PC-9 (cell line): ENCODE measurements around the gene MTA1. TPM values are rescaled to one million over a fixed set of nuclear protein-coding genes. Genes with fewer than 3 reads are reported as not detected.

Experiments
- BruUV-seq: library from RNA; stranded (reverse); fragments of 400-500 nt; replicated peaks from 2 replicates; lab custom pipeline; 2021; lab: Mats Ljungman, UMichigan
- CTCF ChIA-PET: fragments of 300-600 bp; sonication (Branson Sonifier 250); formaldehyde crosslinking; loops from one replicate; lab custom pipeline; 2022; ENCODE audit warnings: antibody characterized with exemption; lab: Charles Lee
- POLR2A ChIA-PET: fragments of 300-600 bp; sonication (Branson Sonifier 250); formaldehyde crosslinking; loops from one replicate; lab custom pipeline; 2022; ENCODE audit warnings: antibody characterized with exemption; ENCODE audit not compliant: unreplicated experiment; lab: Charles Lee
- DNase-seq, 2 experiments: peaks; one replicate each; pipeline versions ENCODE4 v3.0.0 to v3.0.0-alpha.2; 2015 to 2022; ENCODE audit warnings: mixed read lengths in 1 of 2
- H2AFZ ChIP-seq: fragments of 200-600 bp; sonication (generic); 2 replicates; pipeline ENCODE4 v1.8.1; 2017; ENCODE audit warnings: antibody characterized with exemption
- H3F3A ChIP-seq: fragments of 200-600 bp; sonication (generic); 2 replicates; pipeline ENCODE4 v1.8.1; 2017; ENCODE audit warnings: antibody characterized with exemption, mild to moderate bottlenecking, low read depth; ENCODE audit not compliant: insufficient read depth
- H3K27ac ChIP-seq: fragments of 200-600 bp; sonication (generic); 2 replicates; pipeline ENCODE4 v1.6.1; 2016; ENCODE audit warnings: mixed run types
- H3K27me3 ChIP-seq: fragments of 200-600 bp; sonication (generic); 2 replicates; pipeline ENCODE4 v1.6.1; 2016; ENCODE audit warnings: low read depth, mixed run types; ENCODE audit not compliant: insufficient read depth
- H3K36me3 ChIP-seq: fragments of 200-600 bp; sonication (generic); 2 replicates; pipeline ENCODE4 v1.6.1; 2016; ENCODE audit warnings: low read depth, mixed run types
- H3K4me1 ChIP-seq: fragments of 200-600 bp; sonication (generic); replicated peaks from 2 replicates; pipeline ENCODE4 v1.6.1; 2016; ENCODE audit warnings: mixed run types; ENCODE audit not compliant: insufficient read depth
- H3K4me2 ChIP-seq: fragments of 200-600 bp; sonication (generic); 2 replicates; pipeline ENCODE4 v1.6.1; 2017; ENCODE audit warnings: mixed run types
- H3K4me3 ChIP-seq: fragments of 200-600 bp; sonication (generic); 2 replicates; pipeline ENCODE4 v1.6.1; 2016; ENCODE audit warnings: mixed run types
- H3K79me2 ChIP-seq: fragments of 200-600 bp; sonication (generic); 2 replicates; pipeline ENCODE4 v1.6.1; 2017; ENCODE audit warnings: low read depth, mixed run types
- H3K9me2 ChIP-seq: fragments of 200-600 bp; sonication (generic); 2 replicates; pipeline ENCODE4 v1.8.1; 2017; ENCODE audit warnings: mild to moderate bottlenecking; ENCODE audit not compliant: insufficient read depth
- H3K9me3 ChIP-seq: fragments of 200-600 bp; sonication (generic); 2 replicates; pipeline ENCODE4 v1.8.1; 2016; ENCODE audit warnings: low read depth; ENCODE audit not compliant: insufficient read depth
- H4K20me1 ChIP-seq: fragments of 200-600 bp; sonication (generic); 2 replicates; pipeline ENCODE4 v1.8.1; 2017; ENCODE audit not compliant: insufficient read depth
- EZH2 ChIP-seq: fragments of 200-600 bp; sonication (generic); IDR thresholded peaks from 2 replicates; pipeline ENCODE4 v1.8.0; 2017; ENCODE audit warnings: antibody characterized with exemption, low read depth
- intact Hi-C: fragments of 100-400 bp; cut with micrococcal nuclease; formaldehyde crosslinking; loops from one replicate; pipeline ENCODE4 v1.10.0; 2022; ENCODE audit not compliant: unreplicated experiment
- total RNA-seq: library from RNA; stranded (reverse); gene quantifications from 2 replicates; pipeline ENCODE4 v1.2.3, GENCODE V29; 2021
- TF ChIP-seq, protein P1 (sequence below): fragments of 200-600 bp; sonication (generic); conservative IDR thresholded peaks from 2 replicates; pipeline ENCODE4 v1.6.1; 2017; ENCODE audit warnings: mixed run types, antibody characterized with exemption, mild to moderate bottlenecking, moderate library complexity

Gene MTA1
- total RNA-seq, 1 experiment from 2014 or later: 124 TPM

DNA sequence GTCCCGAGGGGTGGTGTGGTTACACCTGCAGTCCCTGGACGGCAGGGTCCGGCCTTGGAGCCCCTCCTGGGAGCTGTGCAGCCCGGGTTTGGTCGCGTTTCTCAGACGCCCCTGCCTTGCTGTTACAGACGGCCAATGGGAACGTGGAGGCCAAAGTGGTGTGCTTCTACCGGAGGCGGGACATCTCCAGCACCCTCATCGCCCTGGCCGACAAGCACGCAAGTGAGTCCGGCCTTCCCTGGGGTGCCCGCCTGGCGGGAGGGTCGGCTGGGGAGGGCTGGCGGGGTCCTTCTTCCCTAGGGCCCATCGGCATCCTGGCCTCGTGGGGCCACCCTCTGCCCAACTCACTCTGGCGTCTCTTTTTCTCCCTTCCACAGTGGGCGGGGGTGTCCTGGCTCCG lies 25.7 kb downstream of the MTA1 start:
- no peaks in the 10 kb centered on the region for H3K79me2 ChIP-seq
- H3K4me2 ChIP-seq: no peak overlapping the region
- no peak overlapping the region for H2AFZ ChIP-seq
- H3K9me3 ChIP-seq: no peaks in the 10 kb centered on the region
- no peaks in the 10 kb centered on the region for H3K9me2 ChIP-seq
- no peaks in the 10 kb centered on the region for H3K27me3 ChIP-seq
- intact Hi-C loops: no loop called here
- CTCF ChIA-PET: no interaction called here
- H3K4me1 ChIP-seq: no peaks in the 10 kb centered on the region
- no TSS peak for BruUV-seq
- no peak for DNase-seq
- TF ChIP-seq EZH2: no peak
- TF ChIP-seq, protein P1, sequence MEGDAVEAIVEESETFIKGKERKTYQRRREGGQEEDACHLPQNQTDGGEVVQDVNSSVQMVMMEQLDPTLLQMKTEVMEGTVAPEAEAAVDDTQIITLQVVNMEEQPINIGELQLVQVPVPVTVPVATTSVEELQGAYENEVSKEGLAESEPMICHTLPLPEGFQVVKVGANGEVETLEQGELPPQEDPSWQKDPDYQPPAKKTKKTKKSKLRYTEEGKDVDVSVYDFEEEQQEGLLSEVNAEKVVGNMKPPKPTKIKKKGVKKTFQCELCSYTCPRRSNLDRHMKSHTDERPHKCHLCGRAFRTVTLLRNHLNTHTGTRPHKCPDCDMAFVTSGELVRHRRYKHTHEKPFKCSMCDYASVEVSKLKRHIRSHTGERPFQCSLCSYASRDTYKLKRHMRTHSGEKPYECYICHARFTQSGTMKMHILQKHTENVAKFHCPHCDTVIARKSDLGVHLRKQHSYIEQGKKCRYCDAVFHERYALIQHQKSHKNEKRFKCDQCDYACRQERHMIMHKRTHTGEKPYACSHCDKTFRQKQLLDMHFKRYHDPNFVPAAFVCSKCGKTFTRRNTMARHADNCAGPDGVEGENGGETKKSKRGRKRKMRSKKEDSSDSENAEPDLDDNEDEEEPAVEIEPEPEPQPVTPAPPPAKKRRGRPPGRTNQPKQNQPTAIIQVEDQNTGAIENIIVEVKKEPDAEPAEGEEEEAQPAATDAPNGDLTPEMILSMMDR: no peak
- POLR2A ChIA-PET: no interaction called here
- H3F3A ChIP-seq: no peaks in the 10 kb centered on the region
- H3K36me3 ChIP-seq: no peaks in the 10 kb centered on the region
- H3K4me3 ChIP-seq: no peak overlapping the region
- H3K27ac ChIP-seq: no peak overlapping the region
- peaks cover 23% of the 10 kb centered on the region for H4K20me1 ChIP-seq

DNA sequence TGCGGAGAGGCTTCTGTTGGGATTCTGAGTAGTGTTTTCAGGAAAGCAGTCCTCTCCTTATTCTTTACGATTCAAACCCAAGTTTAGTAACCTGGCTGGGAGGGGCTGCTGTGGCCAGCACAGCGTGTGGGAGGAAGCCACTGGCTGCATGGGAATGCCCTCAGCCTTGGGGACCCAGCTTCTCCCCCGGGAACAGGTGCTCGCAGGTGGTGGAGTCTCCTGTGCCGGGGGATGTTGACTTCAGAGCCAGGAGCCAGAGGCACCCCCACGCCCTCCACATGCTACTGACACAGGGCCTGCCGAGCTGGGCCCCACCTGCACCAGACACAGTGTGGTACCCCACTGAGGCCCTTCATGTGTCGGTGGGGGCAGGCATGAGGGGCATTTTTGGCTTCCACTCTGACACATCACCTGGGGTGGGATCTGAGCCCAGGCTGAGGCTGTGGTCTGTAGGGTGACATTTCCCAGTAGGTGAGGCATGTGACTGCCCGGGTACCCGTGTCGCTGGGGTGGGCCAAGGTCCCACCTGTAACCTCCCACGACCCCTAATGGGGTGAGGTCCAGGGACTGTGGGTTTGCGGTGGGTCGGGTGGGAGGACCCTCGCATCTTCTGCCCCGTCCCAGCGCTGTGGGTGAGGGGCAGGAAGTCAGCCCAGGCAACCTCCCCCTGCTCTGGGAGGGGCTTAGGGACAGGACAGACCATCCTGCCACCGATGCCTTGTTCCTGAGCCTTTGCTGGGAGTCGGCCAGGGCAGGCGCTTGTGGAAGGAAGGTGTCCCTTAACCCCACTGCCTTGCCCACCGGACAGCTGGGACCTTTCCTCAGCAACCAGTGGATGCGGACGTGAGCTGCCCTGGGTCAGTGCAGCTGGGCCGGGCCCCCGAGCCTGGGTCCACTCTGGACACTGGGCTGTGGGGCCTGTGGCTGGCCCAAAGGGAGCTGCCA lies 26.5 kb downstream of the MTA1 start:
- ChIA-PET POLR2A (no interaction called here), CTCF (no interaction called here)

DNA sequence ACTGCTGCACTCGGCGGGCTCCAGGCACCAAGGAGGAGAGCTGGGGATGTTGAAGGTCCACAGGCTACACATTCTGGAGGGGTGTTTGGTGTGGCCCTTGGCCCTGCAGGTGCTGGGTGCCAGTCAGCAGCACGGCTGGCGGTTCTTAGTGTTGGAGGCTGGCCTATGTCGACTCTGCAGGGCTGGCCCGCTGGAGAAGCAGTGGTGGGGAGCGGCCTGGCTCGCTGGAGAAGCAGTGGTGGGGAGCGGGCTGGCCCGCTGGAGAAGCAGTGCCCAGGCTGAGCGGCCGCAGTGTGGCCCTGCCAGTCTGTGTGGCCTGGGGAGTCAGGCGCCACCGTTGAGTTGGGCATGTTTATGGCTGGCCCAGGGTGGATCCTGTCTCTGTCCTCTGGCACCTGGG lies 27.3 kb downstream of the MTA1 start:
- ChIA-PET CTCF (no interaction called here), POLR2A (no interaction called here)
- Histone ChIP-seq H3F3A (no peaks in the 10 kb centered on the region), H3K79me2 (no peaks in the 10 kb centered on the region), H3K4me3 (no peak overlapping the region), H3K9me3 (no peaks in the 10 kb centered on the region), H3K36me3 (no peaks in the 10 kb centered on the region), H3K27ac (no peak overlapping the region), H3K4me2 (no peak overlapping the region), H2AFZ (no peak overlapping the region), H3K9me2 (no peaks in the 10 kb centered on the region), H4K20me1 (peaks cover 23% of the 10 kb centered on the region), H3K27me3 (no peaks in the 10 kb centered on the region), H3K4me1 (no peaks in the 10 kb centered on the region)
- BruUV-seq: no TSS peak
- DNase-seq: no peak
- no peak for TF ChIP-seq EZH2
- TF ChIP-seq, protein P1: no peak
- intact Hi-C loops: no loop called here

More for the DNA sequence above, 26.5 kb downstream of the MTA1 start:
- H3K9me3 ChIP-seq: no peaks in the 10 kb centered on the region
- no peaks in the 10 kb centered on the region for H3K4me1 ChIP-seq
- no TSS peak for BruUV-seq
- no peaks in the 10 kb centered on the region for H3F3A ChIP-seq
- H3K4me3 ChIP-seq: no peak overlapping the region
- no peak overlapping the region for H2AFZ ChIP-seq
- no peak for DNase-seq
- no peaks in the 10 kb centered on the region for H3K36me3 ChIP-seq
- H3K4me2 ChIP-seq: no peak overlapping the region
- H3K27me3 ChIP-seq: no peaks in the 10 kb centered on the region
- intact Hi-C loops: no loop called here
- peaks cover 23% of the 10 kb centered on the region for H4K20me1 ChIP-seq
- no peak for TF ChIP-seq EZH2
- TF ChIP-seq, protein P1: no peak
- H3K79me2 ChIP-seq: no peaks in the 10 kb centered on the region
- H3K9me2 ChIP-seq: no peaks in the 10 kb centered on the region
- no peak overlapping the region for H3K27ac ChIP-seq
